Keratinocyte (primary cell): ENCODE data around the gene TAMM41.

ENCODE experiments used
- EZH2 ChIP-seq: IDR thresholded peaks from one replicate; pipeline ENCODE4 v1.6.1; 2012; ENCODE audit warnings: inconsistent platforms, mild to moderate bottlenecking, low read length, moderate library complexity
- TF ChIP-seq, protein P1 (sequence below), 3 experiments: IDR thresholded peaks in 1 of 3; conservative IDR thresholded peaks in 1 of 3; optimal IDR thresholded peaks in 1 of 3; 2 replicates in 2 of 3; 3 replicates in 1 of 3; pipeline versions ENCODE3 to v1.5.1; 2011; ENCODE audit warnings: low read length in 3 of 3, mild to moderate bottlenecking in 3 of 3, moderate library complexity in 2 of 3, control low read depth in 1 of 3, inconsistent platforms in 1 of 3; ENCODE audit not compliant: insufficient read depth in 2 of 3; ENCODE audit errors: extremely low read depth in 1 of 3

DNA sequence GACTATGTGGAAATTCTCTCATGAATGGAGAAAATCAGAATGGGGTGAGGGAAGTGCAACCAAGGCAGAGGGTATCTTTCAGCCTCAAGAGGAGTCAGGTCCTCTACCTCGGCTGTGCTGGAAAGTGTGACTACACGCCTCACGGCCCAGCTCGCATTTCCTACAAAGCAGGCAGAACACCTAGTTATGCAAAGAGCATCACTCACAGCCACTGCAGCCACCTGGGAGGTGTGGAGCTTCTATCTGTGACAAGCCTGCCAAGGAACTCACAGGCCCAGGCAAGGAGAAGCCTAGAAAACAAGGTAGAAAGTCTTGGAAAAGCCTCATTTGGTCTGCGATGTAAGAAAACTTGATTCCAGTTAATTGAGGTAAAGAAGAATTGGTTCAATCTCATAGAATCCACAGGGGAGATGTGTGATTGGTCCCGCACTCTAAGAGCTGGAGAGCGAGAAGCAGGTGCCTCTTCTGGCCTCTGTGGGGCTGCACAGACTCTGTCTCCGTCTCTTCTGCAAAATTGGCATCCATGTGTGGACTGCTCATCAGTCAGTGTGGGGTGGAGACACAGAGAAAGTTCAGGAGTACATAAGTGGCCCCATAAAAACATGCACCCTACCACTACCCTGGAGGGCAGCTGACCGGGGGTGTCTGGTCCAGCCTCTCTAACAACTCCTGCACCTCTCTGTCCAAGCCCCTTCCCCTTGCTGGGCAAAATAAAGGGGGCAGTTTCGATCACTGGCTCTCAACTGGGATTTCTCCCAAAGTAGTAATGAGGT, 76.8 kb downstream of the TAMM41 start:
- TF ChIP-seq EZH2: no peak
- TF ChIP-seq, protein P1, sequence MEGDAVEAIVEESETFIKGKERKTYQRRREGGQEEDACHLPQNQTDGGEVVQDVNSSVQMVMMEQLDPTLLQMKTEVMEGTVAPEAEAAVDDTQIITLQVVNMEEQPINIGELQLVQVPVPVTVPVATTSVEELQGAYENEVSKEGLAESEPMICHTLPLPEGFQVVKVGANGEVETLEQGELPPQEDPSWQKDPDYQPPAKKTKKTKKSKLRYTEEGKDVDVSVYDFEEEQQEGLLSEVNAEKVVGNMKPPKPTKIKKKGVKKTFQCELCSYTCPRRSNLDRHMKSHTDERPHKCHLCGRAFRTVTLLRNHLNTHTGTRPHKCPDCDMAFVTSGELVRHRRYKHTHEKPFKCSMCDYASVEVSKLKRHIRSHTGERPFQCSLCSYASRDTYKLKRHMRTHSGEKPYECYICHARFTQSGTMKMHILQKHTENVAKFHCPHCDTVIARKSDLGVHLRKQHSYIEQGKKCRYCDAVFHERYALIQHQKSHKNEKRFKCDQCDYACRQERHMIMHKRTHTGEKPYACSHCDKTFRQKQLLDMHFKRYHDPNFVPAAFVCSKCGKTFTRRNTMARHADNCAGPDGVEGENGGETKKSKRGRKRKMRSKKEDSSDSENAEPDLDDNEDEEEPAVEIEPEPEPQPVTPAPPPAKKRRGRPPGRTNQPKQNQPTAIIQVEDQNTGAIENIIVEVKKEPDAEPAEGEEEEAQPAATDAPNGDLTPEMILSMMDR (optimal IDR thresholded peaks at IDR 0.05 in 1 of 3, IDR thresholded peaks at IDR 0.05 in 1 of 3, conservative IDR thresholded peaks at IDR 0.05 in 1 of 3; ENCODE audit: extremely low read depth in 1 of 3, insufficient read depth in 2 of 3, low read length in 3 of 3): no peak
